RWPE2 (cell line): Measurements from ENCODE around the gene USP34.

Experiments
- ATAC-seq: fragments of 200-7000 bp; cut with Tn5 transposase; 3 replicates; pipeline ENCODE4 v1.9.1; 2021; ENCODE audit warnings: low read depth
- DNase-seq: peaks from one replicate; pipeline ENCODE4 v3.0.0-alpha.2; 2020; ENCODE audit warnings: low spot score
- H3K27ac ChIP-seq: fragments of 450-650 bp; 2 replicates; pipeline ENCODE4 v1.5.1; 2017; ENCODE audit warnings: mild to moderate bottlenecking; ENCODE audit not compliant: poor library complexity, severe bottlenecking
- H3K27me3 ChIP-seq: fragments of 250-450 bp; sonication (Bioruptor Pico); 2 replicates; pipeline ENCODE4 v1.5.1; 2021; ENCODE audit warnings: mild to moderate bottlenecking, moderate library complexity; ENCODE audit not compliant: insufficient read depth, poor library complexity, severe bottlenecking
- H3K36me3 ChIP-seq: fragments of 250-450 bp; sonication (Bioruptor Pico); 2 replicates; pipeline ENCODE4 v1.5.1; 2020; ENCODE audit warnings: low read depth, mild to moderate bottlenecking, moderate library complexity
- H3K4me1 ChIP-seq: fragments of 250-450 bp; sonication (Bioruptor Pico); 2 replicates; pipeline ENCODE4 v1.5.1; 2021; ENCODE audit warnings: mild to moderate bottlenecking, moderate library complexity; ENCODE audit not compliant: insufficient read depth, poor library complexity, severe bottlenecking
- H3K4me3 ChIP-seq: fragments of 250-450 bp; sonication (Bioruptor Pico); 2 replicates; pipeline ENCODE4 v1.5.1; 2021; ENCODE audit warnings: mild to moderate bottlenecking, moderate library complexity; ENCODE audit not compliant: severe bottlenecking
- H3K9me3 ChIP-seq: fragments of 250-450 bp; sonication (Bioruptor Pico); 2 replicates; pipeline ENCODE4 v1.5.1; 2021; ENCODE audit warnings: mild to moderate bottlenecking, moderate library complexity; ENCODE audit not compliant: severe bottlenecking
- TF ChIP-seq, protein P1 (sequence below): fragments of 450-650 bp; IDR thresholded peaks from one replicate; pipeline ENCODE4 v1.5.1; 2017; ENCODE audit warnings: mild to moderate bottlenecking, moderate library complexity; ENCODE audit not compliant: poor library complexity, severe bottlenecking

The USP34 gene

GRCh38 chr2:61187085-61187484 is 283.8 kb downstream of the USP34 start:
- no peak overlapping the region for H3K27ac ChIP-seq
- ATAC-seq (no peak), DNase-seq (no peak)
- no peaks in the 10 kb centered on the region for H3K4me1 ChIP-seq
- H3K4me3 ChIP-seq: no peak overlapping the region
- TF ChIP-seq, protein P1, sequence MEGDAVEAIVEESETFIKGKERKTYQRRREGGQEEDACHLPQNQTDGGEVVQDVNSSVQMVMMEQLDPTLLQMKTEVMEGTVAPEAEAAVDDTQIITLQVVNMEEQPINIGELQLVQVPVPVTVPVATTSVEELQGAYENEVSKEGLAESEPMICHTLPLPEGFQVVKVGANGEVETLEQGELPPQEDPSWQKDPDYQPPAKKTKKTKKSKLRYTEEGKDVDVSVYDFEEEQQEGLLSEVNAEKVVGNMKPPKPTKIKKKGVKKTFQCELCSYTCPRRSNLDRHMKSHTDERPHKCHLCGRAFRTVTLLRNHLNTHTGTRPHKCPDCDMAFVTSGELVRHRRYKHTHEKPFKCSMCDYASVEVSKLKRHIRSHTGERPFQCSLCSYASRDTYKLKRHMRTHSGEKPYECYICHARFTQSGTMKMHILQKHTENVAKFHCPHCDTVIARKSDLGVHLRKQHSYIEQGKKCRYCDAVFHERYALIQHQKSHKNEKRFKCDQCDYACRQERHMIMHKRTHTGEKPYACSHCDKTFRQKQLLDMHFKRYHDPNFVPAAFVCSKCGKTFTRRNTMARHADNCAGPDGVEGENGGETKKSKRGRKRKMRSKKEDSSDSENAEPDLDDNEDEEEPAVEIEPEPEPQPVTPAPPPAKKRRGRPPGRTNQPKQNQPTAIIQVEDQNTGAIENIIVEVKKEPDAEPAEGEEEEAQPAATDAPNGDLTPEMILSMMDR: no peak
- H3K27me3 ChIP-seq: no peaks in the 10 kb centered on the region
- peaks cover 96% of the 10 kb centered on the region for H3K36me3 ChIP-seq
- H3K9me3 ChIP-seq: no peaks in the 10 kb centered on the region

DNA sequence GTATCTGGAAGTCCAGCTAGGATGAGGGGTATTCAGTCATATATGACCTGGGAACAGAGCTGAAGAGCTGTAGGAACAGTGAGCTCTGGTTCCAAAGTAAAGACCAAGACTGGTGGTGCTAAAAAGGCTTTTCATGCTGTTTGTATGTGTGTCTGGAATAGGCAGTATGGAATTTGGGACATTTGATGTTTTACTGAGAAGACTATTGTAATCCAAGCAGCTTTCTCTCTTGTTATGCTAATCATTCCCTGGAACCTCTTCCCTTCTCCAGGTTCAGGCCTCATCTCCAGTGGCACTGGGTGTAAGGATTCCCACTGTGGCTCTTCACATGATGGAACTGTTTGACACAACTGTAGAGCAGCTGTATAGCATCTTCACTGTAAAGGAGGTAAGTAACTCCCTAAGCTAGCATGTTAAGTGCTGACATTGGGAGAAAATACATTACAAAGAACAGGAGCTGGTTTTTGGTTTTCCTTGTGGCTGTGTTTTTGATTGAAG is 285.6 kb downstream of the USP34 start:
- ATAC-seq (no peak), DNase-seq (no peak)
- no peaks in the 10 kb centered on the region for H3K9me3 ChIP-seq

DNA sequence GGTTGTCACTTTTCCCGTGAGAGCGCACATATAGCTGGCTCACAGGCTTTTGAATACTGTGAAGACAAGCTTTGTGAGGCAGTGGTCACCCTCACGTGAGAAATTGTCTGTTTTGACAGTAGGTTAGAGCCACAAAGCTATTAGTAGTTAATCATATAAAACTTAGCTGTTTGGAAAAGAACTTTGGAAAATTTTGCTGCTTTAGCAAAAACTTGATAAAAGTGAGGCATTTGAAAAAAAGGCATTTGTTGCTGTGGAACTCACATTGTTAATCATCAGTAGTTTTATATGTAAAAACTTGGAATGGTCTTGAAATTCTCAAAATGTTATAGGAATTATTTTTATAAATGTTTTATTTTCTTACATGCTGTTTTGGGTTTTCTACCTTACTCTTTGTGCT is 286.6 kb downstream of the USP34 start:
- no peak overlapping the region for H3K4me3 ChIP-seq
- H3K9me3 ChIP-seq: no peaks in the 10 kb centered on the region
- H3K27ac ChIP-seq: no peak overlapping the region
- H3K4me1 ChIP-seq: peaks cover 14% of the 10 kb centered on the region
- no peak for DNase-seq
- H3K27me3 ChIP-seq: no peaks in the 10 kb centered on the region
- H3K36me3 ChIP-seq: peaks cover 100% of the 10 kb centered on the region
- TF ChIP-seq, protein P1: no peak
- ATAC-seq: no peak

More for the DNA sequence above, 285.6 kb downstream of the USP34 start:
- H3K4me1 ChIP-seq: peaks cover 4% of the 10 kb centered on the region
- no peak overlapping the region for H3K4me3 ChIP-seq
- H3K36me3 ChIP-seq: peaks cover 98% of the 10 kb centered on the region
- no peaks in the 10 kb centered on the region for H3K27me3 ChIP-seq
- H3K27ac ChIP-seq: no peak overlapping the region
- TF ChIP-seq, protein P1: no peak

- ATAC-seq (no peak), DNase-seq (no peak)
- TF ChIP-seq, protein P1: no peak
- Histone ChIP-seq H3K36me3 (peaks cover 100% of the 10 kb centered on the region), H3K4me3 (no peak overlapping the region), H3K27me3 (no peaks in the 10 kb centered on the region), H3K4me1 (peaks cover 19% of the 10 kb centered on the region), H3K9me3 (no peaks in the 10 kb centered on the region), H3K27ac (no peak overlapping the region)
Observed at GRCh38 chr2:61183795-61184194, 287.1 kb downstream of the USP34 start.

DNA sequence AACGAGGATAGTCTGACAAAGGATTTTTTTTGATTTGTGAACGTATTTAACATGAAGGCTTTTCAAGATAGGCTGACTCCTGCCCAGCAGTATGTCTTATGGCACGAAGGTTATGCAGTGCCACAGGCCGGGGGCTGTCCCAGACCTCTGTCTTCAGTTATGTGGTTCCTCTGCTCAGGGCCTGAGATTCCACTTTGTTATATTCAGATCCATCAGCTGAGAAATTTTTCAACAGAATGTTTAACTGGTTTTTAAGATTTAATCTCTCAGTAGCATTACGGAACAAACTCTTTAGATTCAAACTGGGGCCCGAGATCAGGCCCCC is 288.9 kb downstream of the USP34 start:
- no peaks in the 10 kb centered on the region for H3K9me3 ChIP-seq
- H3K27me3 ChIP-seq: no peaks in the 10 kb centered on the region
- no peak overlapping the region for H3K27ac ChIP-seq
- DNase-seq: no peak
- no peak for ATAC-seq
- peaks cover 26% of the 10 kb centered on the region for H3K4me1 ChIP-seq
- H3K4me3 ChIP-seq: no peak overlapping the region
- peaks cover 82% of the 10 kb centered on the region for H3K36me3 ChIP-seq
- TF ChIP-seq, protein P1: no peak
